ENCODE results near the gene RUNDC3A. TPM values are rescaled to one million over a fixed set of nuclear protein-coding genes. Genes with fewer than 3 reads are reported as not detected.
A peak's percentile ranks its signal among the peaks of the same experiment; 100 is the strongest.

RUNDC3A gene
- total RNA-seq, 4 donors from 2014 or later, result 0.54 to 1.5 (median 0.69) TPM; not detected in 1

- TF ChIP-seq POLR2AphosphoS5 (IDR thresholded peaks at IDR 0.05) (no peak), POLR2A (IDR thresholded peaks at IDR 0.05) (no peak), EP300 (IDR thresholded peaks at IDR 0.05) (no peak)
- TF ChIP-seq, protein P1, sequence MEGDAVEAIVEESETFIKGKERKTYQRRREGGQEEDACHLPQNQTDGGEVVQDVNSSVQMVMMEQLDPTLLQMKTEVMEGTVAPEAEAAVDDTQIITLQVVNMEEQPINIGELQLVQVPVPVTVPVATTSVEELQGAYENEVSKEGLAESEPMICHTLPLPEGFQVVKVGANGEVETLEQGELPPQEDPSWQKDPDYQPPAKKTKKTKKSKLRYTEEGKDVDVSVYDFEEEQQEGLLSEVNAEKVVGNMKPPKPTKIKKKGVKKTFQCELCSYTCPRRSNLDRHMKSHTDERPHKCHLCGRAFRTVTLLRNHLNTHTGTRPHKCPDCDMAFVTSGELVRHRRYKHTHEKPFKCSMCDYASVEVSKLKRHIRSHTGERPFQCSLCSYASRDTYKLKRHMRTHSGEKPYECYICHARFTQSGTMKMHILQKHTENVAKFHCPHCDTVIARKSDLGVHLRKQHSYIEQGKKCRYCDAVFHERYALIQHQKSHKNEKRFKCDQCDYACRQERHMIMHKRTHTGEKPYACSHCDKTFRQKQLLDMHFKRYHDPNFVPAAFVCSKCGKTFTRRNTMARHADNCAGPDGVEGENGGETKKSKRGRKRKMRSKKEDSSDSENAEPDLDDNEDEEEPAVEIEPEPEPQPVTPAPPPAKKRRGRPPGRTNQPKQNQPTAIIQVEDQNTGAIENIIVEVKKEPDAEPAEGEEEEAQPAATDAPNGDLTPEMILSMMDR (IDR thresholded peaks at IDR 0.05), result no peak
- WGBS, 2 donors (ENCODE audit: low coverage in 1 of 2), result 0% methylated on average over 6 of the region's 15 CpGs; no CpG with 5 or more reads in 1 of the 2 donors
- no peaks in the 10 kb centered on the region for H3K9me3 ChIP-seq
- H3K4me3 ChIP-seq, result peak overlapping the region in 1 of 2 donors; percentile 57
- peak overlapping the region in 2 of 4 donors; percentile 70 to 75 for H3K27ac ChIP-seq
- peaks cover 21% of the 10 kb centered on the region for H3K27me3 ChIP-seq
- no peak for ATAC-seq
- peaks cover 0 to 23% (median 14%) of the 10 kb centered on the region in 3 donors for H3K4me1 ChIP-seq
- H3K36me3 ChIP-seq, result no peaks in the 10 kb centered on the region
Observed at GRCh38 chr17:44308865-44309264, 464 bp downstream of the RUNDC3A start.

GRCh38 chr17:44309472-44309871 is 1.1 kb downstream of the RUNDC3A start:
- Histone ChIP-seq H3K27ac (no peak overlapping the region), H3K27me3 (peaks cover 24% of the 10 kb centered on the region), H3K4me1 (peaks cover 0 to 25% (median 14%) of the 10 kb centered on the region in 3 donors), H3K36me3 (no peaks in the 10 kb centered on the region), H3K9me3 (no peaks in the 10 kb centered on the region), H3K4me3 (no peak overlapping the region)
- TF ChIP-seq, protein P1 (IDR thresholded peaks at IDR 0.05), result no peak
- no peak for TF ChIP-seq EP300 (IDR thresholded peaks at IDR 0.05)
- no peak for TF ChIP-seq POLR2AphosphoS5 (IDR thresholded peaks at IDR 0.05)
- TF ChIP-seq POLR2A (IDR thresholded peaks at IDR 0.05), result no peak
- ATAC-seq, result no peak
- 38 to 46% methylated on average over 2 to 4 of the region's 5 CpGs for WGBS, 2 donors (ENCODE audit: low coverage in 1 of 2)

DNA sequence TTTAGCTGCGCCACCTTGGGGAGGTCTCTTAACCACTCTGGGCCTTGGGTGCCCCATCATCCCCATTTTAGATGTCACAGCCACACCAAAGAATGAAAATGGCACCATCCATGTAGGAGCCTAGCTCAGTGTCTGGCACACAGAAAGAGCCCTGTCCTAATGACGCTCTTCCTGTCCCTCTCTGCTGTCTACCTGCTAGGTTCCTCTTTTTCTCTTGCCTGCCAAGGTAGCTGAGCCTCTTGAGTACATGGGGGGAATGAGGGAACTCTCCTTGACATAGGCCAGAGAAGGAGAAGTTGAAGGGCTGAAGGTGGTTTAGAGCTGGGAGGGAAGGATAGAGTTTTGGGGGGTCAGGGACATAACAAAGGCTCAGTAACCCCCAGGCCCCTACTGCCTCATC is 1.8 kb downstream of the RUNDC3A start:
- Histone ChIP-seq H3K4me1 (peaks cover 0 to 32% (median 19%) of the 10 kb centered on the region in 3 donors), H3K4me3 (no peak overlapping the region), H3K9me3 (no peaks in the 10 kb centered on the region), H3K27ac (no peak overlapping the region), H3K27me3 (peaks cover 31% of the 10 kb centered on the region), H3K36me3 (no peaks in the 10 kb centered on the region)
- WGBS, 2 donors (ENCODE audit: low coverage in 1 of 2), result 81% methylated on average over 2 of the region's 2 CpGs; no CpG with 5 or more reads in 1 of the 2 donors
- no peak for ATAC-seq
- TF ChIP-seq EP300 (IDR thresholded peaks at IDR 0.05) (no peak), POLR2AphosphoS5 (IDR thresholded peaks at IDR 0.05) (no peak), POLR2A (IDR thresholded peaks at IDR 0.05) (no peak)
- TF ChIP-seq, protein P1 (IDR thresholded peaks at IDR 0.05), result no peak

GRCh38 chr17:44310609-44311376 is 2.4 kb downstream of the RUNDC3A start:
- Histone ChIP-seq H3K27me3 (peaks cover 37% of the 10 kb centered on the region), H3K4me1 (peaks cover 0 to 38% (median 23%) of the 10 kb centered on the region in 3 donors), H3K36me3 (no peaks in the 10 kb centered on the region), H3K9me3 (no peaks in the 10 kb centered on the region), H3K27ac (no peak overlapping the region), H3K4me3 (no peak overlapping the region)
- TF ChIP-seq, protein P1 (IDR thresholded peaks at IDR 0.05), result no peak
- TF ChIP-seq POLR2A (IDR thresholded peaks at IDR 0.05) (no peak), EP300 (IDR thresholded peaks at IDR 0.05) (no peak), POLR2AphosphoS5 (IDR thresholded peaks at IDR 0.05) (no peak)
- ATAC-seq, result no peak
- 60 to 68% methylated on average over 1 to 2 of the region's 10 CpGs for WGBS, 2 donors (ENCODE audit: low coverage in 1 of 2)

Data from gastroesophageal sphincter (tissue), 4 donors.